Measurements from ENCODE around the gene MEF2D.

MEF2D gene

DNA sequence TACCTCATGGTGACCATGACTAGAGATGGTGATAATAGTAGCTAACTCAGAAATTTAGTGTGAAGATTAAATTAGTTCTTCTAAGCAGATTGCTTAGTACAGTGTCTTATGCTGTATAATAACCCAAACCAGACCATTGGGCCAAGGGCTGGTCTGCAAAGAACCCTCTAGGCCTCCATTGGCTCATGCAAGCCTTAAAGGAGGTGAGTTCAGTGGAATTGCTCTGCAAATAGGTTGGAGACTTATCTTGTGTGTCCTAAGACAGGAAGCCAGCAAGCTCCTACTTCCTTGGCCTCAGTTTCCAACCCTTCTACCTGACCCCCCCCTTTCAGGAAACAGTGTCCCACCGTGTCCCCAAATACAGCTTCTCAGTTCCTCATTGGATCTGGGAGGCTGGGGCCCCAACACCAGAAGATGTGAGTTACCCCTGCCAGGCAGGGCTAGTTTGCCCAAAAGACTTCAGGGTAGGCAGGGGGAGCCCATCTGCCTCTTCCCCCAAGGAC, 1.9 kb upstream of the MEF2D start:
- no peak for TF ChIP-seq GATA1 (IDR thresholded peaks at IDR 0.05; ENCODE audit: low read depth, low read length)
- no peak for TF ChIP-seq POLR2A (IDR thresholded peaks at IDR 0.05; ENCODE audit: low read length)
- DNase-seq, result peak; percentile 41 to 45

DNA sequence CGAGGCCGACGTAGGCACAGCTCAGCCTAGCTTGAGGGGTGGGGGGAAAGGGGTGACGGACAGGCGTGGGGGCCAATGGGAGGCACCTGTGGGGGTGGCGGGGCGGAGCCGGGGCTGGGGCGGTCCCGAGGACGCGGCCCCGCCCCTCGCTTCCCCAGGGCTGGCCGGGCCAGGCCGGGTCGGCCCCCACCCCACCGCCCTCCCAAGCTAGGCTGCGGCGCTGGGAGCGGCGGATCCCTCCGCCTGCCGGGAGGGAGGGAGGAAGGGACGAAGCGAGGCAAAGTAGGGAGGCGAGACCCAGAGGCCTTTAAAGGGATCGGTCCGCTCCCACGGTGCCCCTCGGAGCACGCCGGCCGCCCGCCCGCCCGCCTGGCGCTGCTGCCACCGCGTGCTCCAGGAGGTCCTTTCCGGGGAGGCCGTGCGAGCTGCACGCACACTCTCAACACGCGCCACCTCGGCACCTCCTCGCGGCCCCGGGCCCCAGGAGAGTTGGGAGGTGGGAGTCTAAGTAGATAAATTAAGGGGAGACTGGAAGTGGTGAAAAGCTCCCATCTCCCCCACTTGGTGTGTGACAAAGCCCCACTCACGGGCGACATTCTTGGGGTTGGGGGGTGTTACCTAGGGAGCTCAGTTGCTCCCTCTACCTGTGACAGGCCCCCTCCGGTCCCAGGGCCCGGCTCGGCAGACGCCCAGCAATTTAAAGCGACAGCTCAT, 375 bp upstream of the MEF2D start:
- TF ChIP-seq GATA1 (IDR thresholded peaks at IDR 0.05; ENCODE audit: low read depth, low read length) (no peak), POLR2A (IDR thresholded peaks at IDR 0.05; ENCODE audit: low read length) (peak; percentile 79)
- peak; percentile 96 to 98 for DNase-seq

- peak; percentile 60 to 80 for DNase-seq
- no peak for TF ChIP-seq POLR2A (IDR thresholded peaks at IDR 0.05; ENCODE audit: low read length)
- TF ChIP-seq GATA1 (IDR thresholded peaks at IDR 0.05; ENCODE audit: low read depth, low read length), result no peak
Measured at GRCh38 chr1:156499842-156500542, 583 bp downstream of the MEF2D start.

DNA sequence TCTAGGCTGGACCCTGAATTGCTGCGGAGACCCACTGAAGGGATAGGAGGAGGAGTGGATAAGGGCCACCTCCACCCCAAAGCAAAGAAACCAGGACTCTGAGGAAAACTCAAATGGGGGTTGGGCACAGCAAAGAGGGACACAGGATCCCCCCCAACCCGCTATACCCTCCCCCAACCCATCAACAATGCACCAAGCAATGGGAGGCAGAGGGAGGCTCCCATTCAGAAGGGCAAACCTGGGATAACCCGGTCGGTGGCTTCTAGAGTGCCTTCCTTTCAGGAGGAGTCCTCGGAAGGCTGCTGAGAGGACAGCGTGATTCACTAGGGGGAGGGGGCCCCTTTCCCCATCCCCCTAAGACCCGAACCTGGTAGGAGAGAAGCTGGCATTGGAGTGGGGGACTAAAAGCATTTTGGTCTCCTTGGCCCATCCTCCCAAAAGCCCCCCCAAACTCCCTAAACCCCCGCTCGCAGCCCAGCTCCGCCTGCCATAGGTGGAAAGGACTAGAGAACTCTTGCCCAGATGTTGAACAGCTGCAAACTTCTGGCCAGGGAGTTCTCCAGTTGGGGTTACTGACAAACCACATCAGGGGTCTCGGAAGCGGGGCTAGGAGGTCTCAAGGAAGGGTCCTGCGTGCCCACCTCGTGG, 1.3 kb downstream of the MEF2D start:
- DNase-seq, result peak in 1 of 2 experiments; percentile 47
- no peak for TF ChIP-seq POLR2A (IDR thresholded peaks at IDR 0.05; ENCODE audit: low read length)
- no peak for TF ChIP-seq GATA1 (IDR thresholded peaks at IDR 0.05; ENCODE audit: low read depth, low read length)

DNA sequence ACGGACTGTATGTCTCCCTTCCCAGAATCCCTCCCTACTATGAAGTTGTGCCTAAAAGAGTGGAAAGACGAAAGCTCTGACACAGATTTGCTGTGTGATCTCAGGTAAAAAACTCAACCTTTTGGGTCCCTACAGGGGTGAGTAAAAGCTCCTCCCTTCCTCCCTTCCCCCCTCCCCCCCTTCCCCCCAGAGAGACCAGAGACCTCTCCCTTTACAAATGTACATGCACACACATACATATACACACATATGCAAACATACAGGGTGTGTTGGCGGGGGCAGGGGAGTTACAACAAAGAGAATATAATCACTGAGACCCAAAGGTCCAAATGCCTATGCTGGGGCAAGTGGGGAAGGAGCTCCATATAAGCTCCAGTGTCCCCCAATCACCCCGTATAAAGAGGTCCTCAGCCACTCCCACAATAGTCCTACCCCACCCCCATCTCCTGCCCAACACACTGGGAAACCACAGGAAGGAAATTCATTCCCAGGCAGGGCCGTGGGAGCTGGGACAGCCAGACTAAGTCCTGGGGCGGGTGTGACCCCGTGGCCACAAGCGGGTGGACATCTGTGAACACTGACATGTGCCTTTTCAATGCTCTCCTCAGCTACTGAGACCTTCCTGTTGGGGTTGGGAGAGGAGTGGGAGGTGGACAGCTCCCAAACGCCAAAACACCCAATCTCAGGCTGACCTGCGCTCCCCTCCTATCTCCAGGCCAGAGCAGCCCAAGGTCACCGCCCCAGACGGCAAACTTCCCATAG, 2.0 kb downstream of the MEF2D start:
- peak; percentile 24 to 39 for DNase-seq
- TF ChIP-seq GATA1 (IDR thresholded peaks at IDR 0.05; ENCODE audit: low read depth, low read length), result no peak
- no peak for TF ChIP-seq POLR2A (IDR thresholded peaks at IDR 0.05; ENCODE audit: low read length)

GRCh38 chr1:156497743-156498431, 2.7 kb downstream of the MEF2D start:
- TF ChIP-seq GATA1 (IDR thresholded peaks at IDR 0.05; ENCODE audit: low read depth, low read length), result no peak
- no peak for TF ChIP-seq POLR2A (IDR thresholded peaks at IDR 0.05; ENCODE audit: low read length)
- DNase-seq, result peak in 1 of 2 experiments; percentile 23

- no peak for DNase-seq
- no peak for TF ChIP-seq GATA1 (IDR thresholded peaks at IDR 0.05; ENCODE audit: low read depth, low read length)
- no peak for TF ChIP-seq POLR2A (IDR thresholded peaks at IDR 0.05; ENCODE audit: low read length)
Measured at GRCh38 chr1:156497078-156497742, 3.4 kb downstream of the MEF2D start.

DNA sequence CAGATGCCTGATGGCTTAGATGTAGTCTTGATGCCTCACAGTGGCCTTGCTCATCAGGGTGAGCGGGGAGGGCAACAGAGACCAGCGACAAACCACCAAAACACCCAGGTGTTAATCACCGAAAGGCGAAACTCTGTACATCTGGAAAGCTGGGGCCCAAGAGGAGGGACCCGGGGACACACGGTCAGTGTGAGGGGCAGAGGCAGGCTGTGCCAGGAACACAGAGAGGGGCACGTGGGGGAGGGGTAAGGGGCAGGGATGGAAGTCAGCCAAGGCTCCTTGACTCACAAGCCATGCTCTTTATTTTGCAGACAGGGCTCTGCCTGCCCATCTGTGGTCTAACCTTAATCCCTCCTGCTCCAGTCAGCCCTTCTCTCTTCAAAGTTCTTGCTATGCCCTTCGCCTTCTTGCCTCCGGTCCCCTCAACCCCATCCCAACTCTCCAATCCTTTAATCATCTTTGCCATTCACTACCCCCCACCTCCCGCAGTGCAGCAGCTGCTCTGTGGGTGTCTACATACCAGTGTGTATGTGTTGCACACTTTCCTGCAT, 4.3 kb downstream of the MEF2D start:
- DNase-seq, result no peak
- TF ChIP-seq POLR2A (IDR thresholded peaks at IDR 0.05; ENCODE audit: low read length) (no peak), GATA1 (IDR thresholded peaks at IDR 0.05; ENCODE audit: low read depth, low read length) (no peak)

DNA sequence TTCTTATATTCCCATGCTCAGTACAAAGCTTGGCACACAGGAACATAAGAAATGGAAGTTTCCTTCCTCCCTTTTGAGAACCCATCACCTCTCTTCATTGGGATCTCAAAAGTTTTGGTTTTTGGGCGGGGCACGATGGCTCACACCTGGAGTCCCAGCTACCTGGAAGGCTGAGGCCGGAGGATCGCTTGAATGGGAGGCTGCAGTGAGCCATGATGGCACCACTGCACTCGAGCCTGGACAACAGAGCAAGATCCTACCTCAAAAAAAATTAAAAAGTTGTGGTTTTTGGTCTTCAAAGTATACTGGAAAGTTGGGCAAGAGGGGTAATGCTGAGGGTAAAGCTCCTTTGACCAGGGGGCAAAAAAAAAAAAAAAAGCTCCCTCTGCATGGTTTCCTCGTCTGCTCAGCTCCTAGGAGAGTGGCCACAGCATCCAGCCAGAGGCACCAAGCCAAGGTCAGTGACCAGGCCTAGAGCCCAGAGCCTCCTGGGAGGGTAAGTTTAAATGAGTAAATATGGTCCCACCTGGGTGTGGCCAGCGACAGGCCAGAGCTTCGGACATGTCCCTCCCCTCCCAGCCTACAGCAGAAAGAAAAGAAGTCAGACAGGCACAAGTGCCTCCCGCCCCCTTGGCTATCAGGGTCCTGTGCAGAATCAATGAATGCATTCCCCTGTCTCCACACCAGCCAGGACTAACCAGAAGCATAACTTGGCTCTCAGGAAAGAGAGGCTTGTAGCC, 5.0 kb downstream of the MEF2D start:
- peak in 1 of 2 experiments; percentile 23 for DNase-seq
- TF ChIP-seq GATA1 (IDR thresholded peaks at IDR 0.05; ENCODE audit: low read depth, low read length) (no peak), POLR2A (IDR thresholded peaks at IDR 0.05; ENCODE audit: low read length) (no peak)

DNA sequence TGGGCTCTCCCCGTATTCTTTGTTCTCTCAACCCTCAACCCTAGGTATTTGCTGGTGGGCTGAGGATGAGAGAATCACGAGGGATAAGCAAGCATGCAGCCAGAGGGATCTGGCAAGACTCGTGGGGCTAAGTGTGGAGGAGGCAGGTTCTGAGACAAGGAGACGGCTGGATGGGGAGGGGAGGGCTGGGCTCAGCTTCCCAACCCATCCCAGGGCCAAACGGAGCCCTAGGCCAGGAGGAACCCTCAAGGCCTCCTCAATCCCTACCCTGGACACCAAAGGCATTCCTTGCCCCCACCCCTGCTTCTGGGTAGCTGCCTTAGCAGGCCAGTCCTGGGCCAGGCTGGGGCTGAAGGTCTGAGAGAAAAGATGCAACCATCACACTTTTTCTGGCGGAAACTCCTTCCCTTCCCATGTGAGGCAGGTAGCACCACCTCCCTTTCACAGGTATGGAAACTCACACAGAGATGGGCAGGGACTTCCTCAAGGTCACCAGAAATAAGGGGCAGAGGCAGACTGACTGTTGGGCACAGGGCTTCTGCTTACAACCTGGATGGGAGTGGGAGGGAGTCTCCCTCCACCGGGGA, 6.2 kb downstream of the MEF2D start:
- no peak for DNase-seq
- TF ChIP-seq GATA1 (IDR thresholded peaks at IDR 0.05; ENCODE audit: low read depth, low read length) (no peak), POLR2A (IDR thresholded peaks at IDR 0.05; ENCODE audit: low read length) (no peak)

- no peak for TF ChIP-seq POLR2A (IDR thresholded peaks at IDR 0.05; ENCODE audit: low read length)
- no peak for TF ChIP-seq GATA1 (IDR thresholded peaks at IDR 0.05; ENCODE audit: low read depth, low read length)
- no peak for DNase-seq
Measured at GRCh38 chr1:156493742-156494141, 6.8 kb downstream of the MEF2D start.
